KOPT-K1 (cell line): ENCODE results near the gene ZFP92.

ENCODE experiments used
- H3K27ac ChIP-seq: fragments of 200-600 bp; sonication (generic); 2 replicates; pipeline ENCODE4 v1.5.1; 2016; ENCODE audit warnings: antibody characterized with exemption, mild to moderate bottlenecking, low read depth, low read length; ENCODE audit not compliant: poor library complexity, severe bottlenecking
- H3K36me3 ChIP-seq: fragments of 200-600 bp; sonication (generic); 2 replicates; pipeline ENCODE4 v1.5.1; 2017; ENCODE audit warnings: antibody characterized with exemption, mild to moderate bottlenecking, low read length, moderate library complexity; ENCODE audit not compliant: insufficient read depth
- H3K9me3 ChIP-seq: fragments of 200-600 bp; sonication (generic); 2 replicates; pipeline ENCODE4 v1.5.1; 2017; ENCODE audit warnings: antibody characterized with exemption, low read length, mild to moderate bottlenecking; ENCODE audit not compliant: insufficient read depth, poor library complexity, severe bottlenecking

Gene ZFP92

GRCh38 chrX:153411255-153411987 is at the start of gene ZFP92:
ZFP92 (plus strand) TSS chrX:153411472; CDS start chrX:153418323, 6,851 bp downstream.
- no peaks in the 10 kb centered on the region for H3K9me3 ChIP-seq
- no peak within 1 kb of the TSS for H3K27ac ChIP-seq
- no peaks in the 10 kb centered on the region for H3K36me3 ChIP-seq

- H3K36me3 ChIP-seq = no peaks in the 10 kb centered on the region
- H3K27ac ChIP-seq = no peak overlapping the region
- peaks cover 21% of the 10 kb centered on the region for H3K9me3 ChIP-seq
Measured at GRCh38 chrX:153361781-153362397, 49.4 kb upstream of the ZFP92 start.

GRCh38 chrX:153365670-153366069 is 45.6 kb upstream of the ZFP92 start:
- Histone ChIP-seq H3K9me3 (no peaks in the 10 kb centered on the region), H3K36me3 (no peaks in the 10 kb centered on the region)

GRCh38 chrX:153366119-153366518 is 45.2 kb upstream of the ZFP92 start:
- Histone ChIP-seq H3K27ac (no peak overlapping the region), H3K9me3 (no peaks in the 10 kb centered on the region), H3K36me3 (no peaks in the 10 kb centered on the region)

More at GRCh38 chrX:153365670-153366069, 45.6 kb upstream of the ZFP92 start:
- no peak overlapping the region for H3K27ac ChIP-seq

- Histone ChIP-seq H3K36me3 (no peaks in the 10 kb centered on the region), H3K9me3 (no peaks in the 10 kb centered on the region), H3K27ac (no peak overlapping the region)
Measured at GRCh38 chrX:153366878-153367538, 44.3 kb upstream of the ZFP92 start.

- Histone ChIP-seq H3K36me3 (no peaks in the 10 kb centered on the region), H3K9me3 (no peaks in the 10 kb centered on the region), H3K27ac (no peak overlapping the region)
Measured at GRCh38 chrX:153370293-153371055, 40.8 kb upstream of the ZFP92 start.

GRCh38 chrX:153371256-153371655 is 40.0 kb upstream of the ZFP92 start:
- Histone ChIP-seq H3K36me3 (no peaks in the 10 kb centered on the region), H3K27ac (no peak overlapping the region), H3K9me3 (no peaks in the 10 kb centered on the region)

- Histone ChIP-seq H3K36me3 (no peaks in the 10 kb centered on the region), H3K27ac (no peak overlapping the region), H3K9me3 (no peaks in the 10 kb centered on the region)
Measured at GRCh38 chrX:153372949-153373348, 38.3 kb upstream of the ZFP92 start.

- Histone ChIP-seq H3K9me3 (no peaks in the 10 kb centered on the region), H3K27ac (no peak overlapping the region), H3K36me3 (no peaks in the 10 kb centered on the region)
Measured at GRCh38 chrX:153374426-153374825, 36.8 kb upstream of the ZFP92 start.

GRCh38 chrX:153375571-153375970 is 35.7 kb upstream of the ZFP92 start:
- H3K9me3 ChIP-seq = no peaks in the 10 kb centered on the region

GRCh38 chrX:153377727-153378126 is 33.5 kb upstream of the ZFP92 start:
- Histone ChIP-seq H3K9me3 (peaks cover 2% of the 10 kb centered on the region), H3K36me3 (no peaks in the 10 kb centered on the region), H3K27ac (no peak overlapping the region)

More at GRCh38 chrX:153375571-153375970, 35.7 kb upstream of the ZFP92 start:
- H3K27ac ChIP-seq = no peak overlapping the region
- H3K36me3 ChIP-seq = no peaks in the 10 kb centered on the region

GRCh38 chrX:153378607-153379006 is 32.7 kb upstream of the ZFP92 start:
- H3K9me3 ChIP-seq = peaks cover 5% of the 10 kb centered on the region
- H3K27ac ChIP-seq = no peak overlapping the region
- no peaks in the 10 kb centered on the region for H3K36me3 ChIP-seq

- no peak overlapping the region for H3K27ac ChIP-seq
- peaks cover 5% of the 10 kb centered on the region for H3K9me3 ChIP-seq
- H3K36me3 ChIP-seq = no peaks in the 10 kb centered on the region
Measured at GRCh38 chrX:153379508-153379907, 31.8 kb upstream of the ZFP92 start.

GRCh38 chrX:153379971-153380581 is 31.2 kb upstream of the ZFP92 start:
- peaks cover 5% of the 10 kb centered on the region for H3K9me3 ChIP-seq
- no peak overlapping the region for H3K27ac ChIP-seq
- H3K36me3 ChIP-seq = no peaks in the 10 kb centered on the region
